SK-N-SH (cell line): Measurements from ENCODE around the gene ANXA7. TPM values are rescaled to one million over a fixed set of nuclear protein-coding genes. Genes with fewer than 3 reads are reported as not detected.

Experiments
- CTCF ChIA-PET: fragments of 300-600, 350-600 bp; formaldehyde crosslinking; extraction: SDS; loops from one replicate; lab custom pipeline; 2021; lab: Yijun Ruan, JAX
- POLR2A ChIA-PET: fragments of 350-600 bp; sonication (Branson Sonifier 250); formaldehyde crosslinking; extraction: SDS; loops from one replicate; lab custom pipeline; 2020; ENCODE audit warnings: antibody characterized with exemption, inconsistent platforms; lab: Yijun Ruan, JAX
- DNase-seq: peaks from one replicate; pipeline ENCODE4 v3.0.0; 2012
- H2AFZ ChIP-seq: fragments of 200-600 bp; sonication (generic); 2 replicates; pipeline ENCODE4 v1.8.1; 2016; ENCODE audit warnings: antibody characterized with exemption, mild to moderate bottlenecking, low read depth
- H3F3A ChIP-seq: fragments of 200-600 bp; sonication (generic); replicated peaks from 2 replicates; pipeline ENCODE3; 2016; ENCODE audit warnings: antibody characterized with exemption, mild to moderate bottlenecking; ENCODE audit not compliant: insufficient read depth
- H3K27ac ChIP-seq, 2 experiments: fragments of 200-500 bp in 1 of 2; fragments of 200-600 bp in 1 of 2; sonication (Bioruptor generic) in 1 of 2; sonication (generic), shearing (Covaris generic) in 1 of 2; 2 replicates each; pipeline versions ENCODE4 v1.5.1 to v1.6.1; 2014 to 2016; ENCODE audit warnings: low read depth in 2 of 2, inconsistent platforms in 1 of 2, low read length in 1 of 2, mild to moderate bottlenecking in 1 of 2, mixed read lengths in 1 of 2
- H3K27me3 ChIP-seq: fragments of 200-600 bp; sonication (generic), shearing (Covaris generic); 2 replicates; pipeline ENCODE4 v1.6.1; 2016; ENCODE audit warnings: mixed run types; ENCODE audit not compliant: insufficient read depth
- H3K36me3 ChIP-seq, 2 experiments: fragments of 200-500 bp in 1 of 2; fragments of 200-600 bp in 1 of 2; sonication (Bioruptor generic) in 1 of 2; sonication (generic) in 1 of 2; replicated peaks in 1 of 2; 2 replicates each; pipeline versions ENCODE3 to v1.5.1; 2014 to 2016; ENCODE audit warnings: low read length in 1 of 2, mild to moderate bottlenecking in 1 of 2; ENCODE audit not compliant: insufficient read depth in 2 of 2, control insufficient read depth in 1 of 2
- H3K4me1 ChIP-seq, 2 experiments: fragments of 200-500 bp in 1 of 2; fragments of 200-600 bp in 1 of 2; sonication (Bioruptor generic) in 1 of 2; sonication (generic), shearing (Covaris generic) in 1 of 2; 2 replicates each; pipeline versions ENCODE4 v1.5.1 to v1.6.1; 2014 to 2016; ENCODE audit warnings: low read depth in 1 of 2, low read length in 1 of 2, mixed run types in 1 of 2; ENCODE audit not compliant: insufficient read depth in 2 of 2, control insufficient read depth in 1 of 2
- H3K4me2 ChIP-seq: fragments of 200-600 bp; sonication (generic), shearing (Covaris generic); 2 replicates; pipeline ENCODE4 v1.6.1; 2017; ENCODE audit warnings: mixed run types
- H3K4me3 ChIP-seq, 2 experiments: fragments of 200-500 bp in 1 of 2; fragments of 200-600 bp in 1 of 2; sonication (Bioruptor generic) in 1 of 2; sonication (generic), shearing (Covaris generic) in 1 of 2; 2 replicates each; pipeline versions ENCODE4 v1.5.1 to v1.8.1; 2014 to 2016; ENCODE audit warnings: low read depth in 2 of 2, inconsistent platforms in 1 of 2, low read length in 1 of 2, mild to moderate bottlenecking in 1 of 2, mixed read lengths in 1 of 2, moderate library complexity in 1 of 2
- H3K79me2 ChIP-seq: fragments of 200-600 bp; sonication (generic); 2 replicates; pipeline ENCODE4 v1.8.1; 2017; ENCODE audit warnings: mild to moderate bottlenecking; ENCODE audit not compliant: insufficient read depth
- H3K9ac ChIP-seq: fragments of 200-600 bp; sonication (generic); 2 replicates; pipeline ENCODE4 v1.6.1; 2017; ENCODE audit warnings: mixed run types
- H3K9me2 ChIP-seq: fragments of 200-600 bp; sonication (generic); 2 replicates; pipeline ENCODE4 v1.6.1; 2017; ENCODE audit warnings: mixed run types
- H3K9me3 ChIP-seq: fragments of 200-600 bp; sonication (generic); 2 replicates; pipeline ENCODE4 v1.6.1; 2017; ENCODE audit warnings: mixed run types, mild to moderate bottlenecking, moderate library complexity
- H4K20me1 ChIP-seq: fragments of 200-600 bp; sonication (generic); 2 replicates; pipeline ENCODE4 v1.6.1; 2017; ENCODE audit warnings: mild to moderate bottlenecking, mixed run types; ENCODE audit not compliant: insufficient read depth
- ELF1 ChIP-seq: IDR thresholded peaks from 2 replicates; pipeline ENCODE4 v1.4.0; 2012
- EP300 ChIP-seq, 2 experiments: IDR thresholded peaks; 2 replicates each; pipeline versions ENCODE4 v1.4.0 to v1.6.1; 2012; ENCODE audit warnings: borderline replicate concordance in 1 of 2, low read depth in 1 of 2, low read length in 1 of 2
- FOSL2 ChIP-seq: IDR thresholded peaks from 2 replicates; pipeline ENCODE4 v1.4.0; 2012; ENCODE audit warnings: low read depth, mild to moderate bottlenecking, moderate library complexity, borderline replicate concordance
- FOXJ3 ChIP-seq: sonication (generic); formaldehyde crosslinking; IDR thresholded peaks from 2 replicates; pipeline ENCODE4 v1.5.1; 2020; ENCODE audit warnings: mild to moderate bottlenecking, missing genetic modification reagents
- FOXM1 ChIP-seq: IDR thresholded peaks from 2 replicates; pipeline ENCODE4 v1.4.0; 2012; ENCODE audit warnings: low read depth, mild to moderate bottlenecking
- GABPA ChIP-seq: IDR thresholded peaks from 2 replicates; pipeline ENCODE4 v1.4.0; 2012; ENCODE audit warnings: low read depth, mild to moderate bottlenecking
- MAX ChIP-seq: IDR thresholded peaks from 2 replicates; pipeline ENCODE4 v1.4.0; 2012; ENCODE audit warnings: low read depth
- MEF2A ChIP-seq: IDR thresholded peaks from 2 replicates; pipeline ENCODE4 v1.4.0; 2012; ENCODE audit warnings: low read depth, borderline replicate concordance
- MXI1 ChIP-seq: IDR thresholded peaks from 2 replicates; pipeline ENCODE4 v1.6.1; 2012; ENCODE audit warnings: mild to moderate bottlenecking, low read depth, low read length, improper control_type of control experiment
- NFIC ChIP-seq: IDR thresholded peaks from 2 replicates; pipeline ENCODE4 v1.4.0; 2012; ENCODE audit warnings: borderline replicate concordance
- NRF1 ChIP-seq: IDR thresholded peaks from 2 replicates; pipeline ENCODE4 v1.6.1; 2012; ENCODE audit warnings: low read depth, mild to moderate bottlenecking, low read length
- PBX3 ChIP-seq: IDR thresholded peaks from 2 replicates; pipeline ENCODE4; 2012
- POLR2AphosphoS5 ChIP-seq: IDR thresholded peaks from 2 replicates; pipeline ENCODE4 v1.6.1; 2012; ENCODE audit warnings: low read depth, low read length
- RAD21 ChIP-seq: IDR thresholded peaks from 2 replicates; pipeline ENCODE4 v1.6.1; 2012; ENCODE audit warnings: mild to moderate bottlenecking, low read length
- RCOR1 ChIP-seq: fragments of 150-350 bp; IDR thresholded peaks from 2 replicates; pipeline ENCODE4 v1.6.1; 2017; ENCODE audit warnings: antibody characterized with exemption, low read length
- RFX5 ChIP-seq: IDR thresholded peaks from 2 replicates; pipeline ENCODE4 v1.6.1; 2012; ENCODE audit warnings: mild to moderate bottlenecking, improper control_type of control experiment, low read length
- SIN3A ChIP-seq: IDR thresholded peaks from 2 replicates; pipeline ENCODE4 v1.6.1; 2012; ENCODE audit warnings: low read depth, mild to moderate bottlenecking, low read length, moderate library complexity, borderline replicate concordance
- SMC3 ChIP-seq: IDR thresholded peaks from 2 replicates; pipeline ENCODE4 v1.6.1; 2012; ENCODE audit warnings: low read depth, low read length, improper control_type of control experiment
- TAF1 ChIP-seq: IDR thresholded peaks from 2 replicates; pipeline ENCODE4 v1.6.1; 2012; ENCODE audit warnings: low read depth, mild to moderate bottlenecking, low read length, moderate library complexity, borderline replicate concordance
- TCF12 ChIP-seq: IDR thresholded peaks from 2 replicates; pipeline ENCODE4 v1.4.0; 2012
- USF2 ChIP-seq: fragments of 150-350 bp; IDR thresholded peaks from 2 replicates; pipeline ENCODE4 v1.6.1; 2017; ENCODE audit warnings: antibody characterized with exemption, low read length, low read depth, borderline replicate concordance
- YY1 ChIP-seq: IDR thresholded peaks from 2 replicates; pipeline ENCODE4 v1.4.0; 2012; ENCODE audit warnings: low read depth, mild to moderate bottlenecking
- ZBTB33 ChIP-seq: IDR thresholded peaks from 2 replicates; pipeline ENCODE4 v1.4.0; 2012; ENCODE audit warnings: low read depth, borderline replicate concordance
- WGBS: methylation state at CpG from one replicate; pipeline ENCODE4 v1.1.6; 2017; ENCODE audit warnings: low lambda C conversion rate; 5-methylcytosine and 5-hydroxymethylcytosine counted together
- polyA plus RNA-seq, 3 experiments: library from polyadenylated mRNA; depleted of rRNA; stranded (reverse); fragments of >200 nt; gene quantifications; 2 replicates each; pipeline ENCODE4 v1.2.3, GENCODE V29; 2012
- TF ChIP-seq, protein P1 (sequence below): fragments of 200-600 bp; sonication (generic); IDR thresholded peaks from 2 replicates; pipeline ENCODE4 v1.6.1; 2017; ENCODE audit warnings: antibody characterized with exemption, mild to moderate bottlenecking, moderate library complexity

ANXA7 gene
- polyA plus RNA-seq, 1 of the 3 experiments (the other 2 are of a cell fraction) = 65.7 TPM

DNA sequence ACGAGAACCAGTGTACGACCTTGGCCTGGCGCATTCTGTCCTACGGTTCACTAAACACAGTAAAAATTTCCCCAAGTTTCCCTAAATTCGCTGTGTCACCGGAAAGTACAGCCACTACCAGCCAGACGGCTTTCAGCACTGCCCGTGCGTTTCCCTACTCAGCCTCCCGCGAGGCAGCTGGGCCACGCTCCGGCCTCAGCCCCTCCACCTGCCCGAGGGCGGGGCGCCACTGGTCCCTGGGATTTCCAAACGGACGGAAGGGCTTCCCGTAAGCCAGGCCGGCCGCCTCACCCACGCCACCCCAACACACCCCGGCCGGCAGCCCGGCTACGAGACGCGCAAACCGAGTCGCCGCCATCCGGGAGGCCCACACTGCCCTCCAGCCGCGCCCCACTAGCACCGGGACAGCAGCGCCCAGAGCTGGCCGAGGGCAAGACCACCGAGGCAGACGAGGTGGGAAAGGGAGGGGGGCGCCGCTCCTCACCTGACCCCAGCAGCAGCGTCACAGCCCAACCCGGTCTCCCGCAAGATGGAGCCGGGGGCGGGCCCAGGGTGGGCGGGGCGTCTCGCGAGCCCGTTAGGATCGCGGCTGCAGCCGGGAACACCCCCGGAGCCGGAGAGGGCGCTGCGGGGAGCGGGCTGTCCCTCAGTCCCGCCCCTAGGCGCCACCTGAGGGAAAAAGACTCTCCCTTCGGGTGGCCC is at the start of gene ANXA7 (continued):
- no peak for TF ChIP-seq NRF1
- no peak for TF ChIP-seq ELF1
- TF ChIP-seq, protein P1, sequence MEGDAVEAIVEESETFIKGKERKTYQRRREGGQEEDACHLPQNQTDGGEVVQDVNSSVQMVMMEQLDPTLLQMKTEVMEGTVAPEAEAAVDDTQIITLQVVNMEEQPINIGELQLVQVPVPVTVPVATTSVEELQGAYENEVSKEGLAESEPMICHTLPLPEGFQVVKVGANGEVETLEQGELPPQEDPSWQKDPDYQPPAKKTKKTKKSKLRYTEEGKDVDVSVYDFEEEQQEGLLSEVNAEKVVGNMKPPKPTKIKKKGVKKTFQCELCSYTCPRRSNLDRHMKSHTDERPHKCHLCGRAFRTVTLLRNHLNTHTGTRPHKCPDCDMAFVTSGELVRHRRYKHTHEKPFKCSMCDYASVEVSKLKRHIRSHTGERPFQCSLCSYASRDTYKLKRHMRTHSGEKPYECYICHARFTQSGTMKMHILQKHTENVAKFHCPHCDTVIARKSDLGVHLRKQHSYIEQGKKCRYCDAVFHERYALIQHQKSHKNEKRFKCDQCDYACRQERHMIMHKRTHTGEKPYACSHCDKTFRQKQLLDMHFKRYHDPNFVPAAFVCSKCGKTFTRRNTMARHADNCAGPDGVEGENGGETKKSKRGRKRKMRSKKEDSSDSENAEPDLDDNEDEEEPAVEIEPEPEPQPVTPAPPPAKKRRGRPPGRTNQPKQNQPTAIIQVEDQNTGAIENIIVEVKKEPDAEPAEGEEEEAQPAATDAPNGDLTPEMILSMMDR = no peak; the same call in 1 of the 2 replicates
- no peak for TF ChIP-seq FOSL2
- 0 out of 2 replicates have a peak, but pooled peaks have one; percentile 26 for TF ChIP-seq GABPA
- TF ChIP-seq RCOR1 = no peak
- TF ChIP-seq USF2 = no peak
- no peak for TF ChIP-seq EP300 (IDR thresholded peaks at IDR 0.05; ENCODE audit: borderline replicate concordance in 1 of 2, low read depth in 1 of 2, low read length in 1 of 2)
- TF ChIP-seq MEF2A = no peak

DNA sequence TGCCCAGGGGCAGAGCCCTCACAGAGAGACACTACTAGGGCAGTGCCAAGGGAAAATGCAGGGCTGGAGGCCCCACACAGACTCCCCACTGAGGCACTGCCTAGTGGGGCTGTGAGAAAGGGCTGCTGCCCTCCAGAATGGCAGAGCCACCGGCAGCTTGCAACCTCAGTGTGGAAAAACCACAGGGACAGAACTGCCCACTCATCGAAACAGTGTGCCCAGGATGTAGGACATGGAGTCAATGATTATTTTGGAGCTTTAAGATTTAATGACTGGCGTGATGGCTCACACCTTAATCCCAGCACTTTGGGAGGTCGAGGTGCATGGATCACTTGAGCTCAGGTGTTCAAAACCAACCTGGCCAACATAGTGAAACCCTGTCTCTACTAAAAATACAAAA is 47.0 kb upstream of the ANXA7 start:
- no peaks in the 10 kb centered on the region for H3K9me2 ChIP-seq
- POLR2A ChIA-PET = no interaction called here
- TF ChIP-seq RCOR1 (no peak), POLR2AphosphoS5 (no peak), FOXJ3 (no peak), PBX3 (no peak), SIN3A (no peak), SMC3 (no peak), MAX (no peak), MXI1 (no peak), YY1 (no peak), MEF2A (no peak), ZBTB33 (no peak), TAF1 (no peak), NFIC (no peak), RFX5 (no peak), FOXM1 (no peak), NRF1 (no peak), RAD21 (no peak), TCF12 (no peak)
- H3K27ac ChIP-seq = no peak overlapping the region
- no peaks in the 10 kb centered on the region for H4K20me1 ChIP-seq
- no peak overlapping the region for H3K9ac ChIP-seq
- H3F3A ChIP-seq = no peaks in the 10 kb centered on the region
- CTCF ChIA-PET = no interaction called here
- H3K4me1 ChIP-seq = peaks cover 0 to 5% of the 10 kb centered on the region in 2 experiments; a peak in 2 of 4 replicates
- no peak overlapping the region for H2AFZ ChIP-seq
- no peaks in the 10 kb centered on the region for H3K9me3 ChIP-seq
- H3K27me3 ChIP-seq = no peaks in the 10 kb centered on the region
- H3K4me3 ChIP-seq = no peak overlapping the region
- WGBS = 95% methylated on average over 4 of the region's 4 CpGs
- peaks cover 8 to 40% of the 10 kb centered on the region in 2 experiments for H3K36me3 ChIP-seq
- H3K79me2 ChIP-seq = no peaks in the 10 kb centered on the region
- no peak overlapping the region for H3K4me2 ChIP-seq
- no peak for DNase-seq
